HG02885 (cell line): ENCODE measurements around the gene MLC1.
"Not testable (repeated sequence)": the region's sequence is repeated elsewhere in the genome, so short reads cannot be mapped to it uniquely, and the experiment has no call there.

Experiments used
- ATAC-seq: cut with Tn5 transposase; IDR thresholded peaks from one replicate; pipeline ENCODE4 v1.9.1; 2021; ENCODE audit warnings: mild to moderate bottlenecking; ENCODE audit not compliant: unreplicated experiment, poor library complexity

MLC1 gene

GRCh38 chr22:50105208-50106100, 20.2 kb upstream of the MLC1 start:
- no peak for ATAC-seq

GRCh38 chr22:50104141-50104544, 18.9 kb upstream of the MLC1 start:
- no peak for ATAC-seq

DNA sequence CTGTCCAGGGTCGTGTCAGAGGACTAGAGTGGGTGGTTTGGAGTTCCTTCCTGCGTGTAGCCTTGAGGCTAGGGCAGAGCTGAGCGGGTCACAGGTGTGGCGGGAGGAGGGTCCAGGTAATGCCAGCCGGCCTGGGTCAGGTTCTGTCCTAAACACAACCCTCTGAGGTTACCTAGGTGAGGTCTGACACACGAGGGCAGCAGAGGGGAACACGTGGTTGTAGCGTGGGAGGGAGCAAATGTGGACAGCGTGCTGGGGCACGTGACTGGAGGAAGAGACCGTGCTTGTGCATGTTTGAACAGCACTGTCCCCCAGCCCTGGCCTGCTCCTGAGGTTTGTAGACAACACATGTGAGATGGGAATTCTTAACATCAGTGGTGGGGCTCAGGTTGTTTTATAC, 17.7 kb upstream of the MLC1 start:
- ATAC-seq = no peak

DNA sequence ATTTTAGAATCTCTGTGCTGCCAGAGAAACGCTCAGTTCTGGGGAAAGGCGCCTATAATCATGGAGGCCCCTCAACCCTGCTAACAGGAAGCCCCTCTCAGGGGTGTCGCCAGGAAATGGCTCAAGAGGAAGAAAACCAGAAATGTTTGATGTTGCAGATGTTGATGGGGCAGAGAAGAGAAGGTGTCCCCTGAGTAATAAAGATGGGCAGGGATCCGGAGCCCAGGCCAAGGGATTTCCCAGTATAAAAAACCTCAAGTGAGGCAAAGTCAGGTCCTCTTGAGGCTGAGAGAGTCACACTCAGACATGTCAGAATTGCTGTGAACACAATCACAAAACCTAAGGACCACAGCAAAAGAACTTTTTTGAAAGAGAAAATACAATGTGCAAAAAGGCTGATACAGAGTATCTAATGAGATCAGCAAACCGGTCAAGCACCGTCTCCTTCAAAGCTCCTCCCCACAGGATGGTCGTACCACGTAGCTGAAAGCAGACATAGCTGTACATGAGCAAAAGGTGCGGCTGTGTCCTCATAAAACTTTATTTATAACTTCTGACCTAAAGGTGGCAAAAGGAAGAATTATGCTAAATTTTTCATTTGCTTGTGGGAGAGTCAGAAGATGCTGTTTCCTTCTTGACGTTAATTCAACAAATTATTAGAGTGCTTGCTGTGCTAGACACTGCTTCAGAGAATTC, 16.8 kb upstream of the MLC1 start:
- ATAC-seq = no peak

GRCh38 chr22:50098052-50098451, 12.8 kb upstream of the MLC1 start:
- no peak for ATAC-seq

GRCh38 chr22:50092342-50092741, 7.1 kb upstream of the MLC1 start:
- ATAC-seq = no peak

DNA sequence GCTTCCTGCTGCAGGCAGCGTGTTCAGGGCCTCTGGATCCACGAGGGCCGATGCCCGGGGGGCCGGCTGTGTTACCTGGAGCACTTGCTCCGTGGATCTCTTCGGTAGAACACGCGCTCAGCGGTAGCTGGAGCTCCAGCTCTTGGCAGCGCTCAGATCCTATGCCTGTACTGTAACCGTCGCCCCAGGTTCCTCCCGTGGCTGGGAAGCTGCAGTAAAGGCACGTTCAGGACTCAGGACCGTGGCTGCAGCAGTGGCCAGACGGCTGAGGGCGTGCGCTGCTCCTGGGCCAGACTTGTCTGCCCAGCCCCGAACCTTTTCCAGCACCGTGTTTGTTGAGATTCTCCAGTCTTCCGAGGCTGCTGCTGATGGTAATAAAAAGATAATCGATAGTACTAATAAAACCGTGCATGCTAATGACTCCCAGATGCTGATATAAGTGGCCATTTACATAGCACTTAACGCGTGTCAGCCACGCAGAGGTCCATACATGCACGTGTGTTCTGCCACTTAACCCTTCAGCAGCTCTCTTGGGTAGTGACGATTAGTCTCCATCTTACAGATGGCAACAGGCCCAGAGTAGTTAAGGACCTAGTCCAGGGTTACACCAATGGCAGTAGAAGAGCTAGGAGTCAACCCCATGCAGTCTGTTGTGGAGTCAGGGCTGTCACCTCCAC, 6.0 kb upstream of the MLC1 start:
- no peak for ATAC-seq

- no peak for ATAC-seq
These were observed 5.1 kb upstream of the MLC1 start for GRCh38 chr22:50090412-50090714.

DNA sequence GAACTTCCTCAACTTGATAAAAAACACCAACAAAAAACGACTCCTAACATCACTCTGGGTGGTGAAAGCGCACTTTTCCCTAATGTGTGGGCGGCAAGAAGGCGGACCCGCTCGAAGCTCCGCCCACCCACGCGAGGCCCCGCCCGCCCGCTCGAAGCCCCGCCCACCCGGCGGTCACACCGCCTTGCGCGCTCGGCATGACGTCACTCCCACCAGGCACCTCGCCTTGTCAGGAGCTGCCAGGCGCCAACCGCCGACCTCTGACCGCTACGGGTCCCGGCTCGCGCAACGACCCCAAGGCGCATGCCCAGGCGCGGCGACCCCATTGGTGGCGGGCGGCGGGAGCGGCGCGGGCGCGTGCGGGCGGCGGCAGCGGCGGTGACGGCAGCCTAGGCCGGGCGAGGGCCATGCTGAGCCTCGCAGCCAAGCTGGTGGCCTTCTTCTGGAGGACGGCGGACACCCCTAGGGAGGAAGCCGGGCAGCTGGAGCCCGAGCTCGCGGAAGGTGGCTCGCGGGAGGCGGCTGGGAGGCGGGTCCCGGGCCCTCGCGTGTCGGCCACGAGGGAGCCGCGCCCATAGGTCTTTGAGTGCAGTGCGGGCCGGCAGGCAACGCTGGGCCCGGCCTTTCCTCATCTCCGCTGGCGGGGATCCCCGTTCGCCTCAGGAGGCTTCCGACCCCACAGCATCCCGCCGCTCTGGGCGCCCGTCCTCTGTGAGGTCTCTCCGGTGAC, 4.6 kb upstream of the MLC1 start, which contains the start of gene MOV10L1:
Gene MOV10L1, plus strand, starts transcription at position 325 of the 730 bp plus-strand sequence. Its CDS starts 83 bp downstream, at position 408.
- ATAC-seq = no peak

GRCh38 chr22:50089231-50089630, 4.0 kb upstream of the MLC1 start:
- no peak for ATAC-seq

GRCh38 chr22:50088096-50088495, 2.9 kb upstream of the MLC1 start:
- ATAC-seq = no peak

GRCh38 chr22:50087646-50088045, 2.4 kb upstream of the MLC1 start:
- no peak for ATAC-seq

DNA sequence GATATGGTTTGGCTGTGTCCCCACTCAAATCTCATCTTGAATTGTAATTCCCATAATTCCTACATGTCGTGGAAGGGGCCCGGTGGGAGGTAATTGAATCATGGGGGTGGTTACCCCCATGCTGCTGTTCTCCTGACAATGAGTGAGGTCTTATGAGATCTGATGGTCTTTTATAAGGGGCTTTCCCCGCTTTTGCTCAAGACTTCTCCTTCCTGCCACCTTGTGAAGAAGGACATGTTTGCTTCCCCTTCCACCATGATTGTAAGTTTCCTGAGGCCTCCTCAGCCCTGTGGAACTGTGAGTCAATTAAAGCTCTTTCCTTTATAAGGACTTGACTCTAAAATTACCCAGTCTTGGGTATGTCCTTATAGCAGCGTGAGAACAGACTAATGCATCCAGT, 1.7 kb upstream of the MLC1 start:
- not testable (repeated sequence) for ATAC-seq

- no peak for ATAC-seq
These were observed 1.3 kb upstream of the MLC1 start for GRCh38 chr22:50086526-50086925.

DNA sequence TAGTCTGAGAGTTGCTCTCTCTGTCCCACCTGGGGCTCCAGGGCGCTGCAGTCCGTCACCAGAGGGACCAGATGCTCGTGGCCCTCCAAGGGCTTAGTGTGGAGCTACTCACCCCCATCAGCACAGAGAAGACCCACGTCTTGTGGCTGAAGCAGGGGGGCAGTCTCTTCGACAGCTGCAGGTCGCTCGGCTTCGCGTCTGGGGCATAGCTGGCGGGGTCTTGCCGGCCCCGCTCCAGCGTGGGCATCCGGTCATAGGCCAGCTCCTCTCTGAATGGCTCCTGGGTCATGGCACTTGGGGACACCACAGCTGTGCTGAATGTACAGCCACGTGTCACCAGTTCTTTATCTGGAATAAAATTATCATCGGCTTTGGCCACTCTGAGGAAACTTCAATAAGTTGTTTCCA, 608 bp downstream of the MLC1 start:
- no peak for ATAC-seq

DNA sequence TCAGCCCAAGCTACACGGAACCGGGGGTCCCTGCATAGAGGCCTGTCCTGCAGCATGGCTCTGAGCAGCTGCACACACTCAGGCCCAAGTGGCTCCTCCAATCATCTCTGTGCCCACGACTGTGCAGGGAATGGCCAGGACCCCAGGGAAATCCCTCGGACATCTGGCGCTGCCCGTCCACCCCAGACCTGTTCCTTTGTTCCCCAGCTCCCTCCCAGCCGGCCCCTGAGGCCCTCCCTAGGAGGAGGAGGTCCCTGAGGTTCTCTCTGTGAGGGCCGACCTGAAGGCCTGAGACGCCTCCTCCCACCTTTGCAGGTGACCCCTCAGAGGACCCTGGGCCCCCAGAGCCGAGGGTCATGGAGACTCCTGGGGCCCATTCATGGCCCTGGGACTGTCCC, 1.1 kb downstream of the MLC1 start:
- no peak for ATAC-seq

DNA sequence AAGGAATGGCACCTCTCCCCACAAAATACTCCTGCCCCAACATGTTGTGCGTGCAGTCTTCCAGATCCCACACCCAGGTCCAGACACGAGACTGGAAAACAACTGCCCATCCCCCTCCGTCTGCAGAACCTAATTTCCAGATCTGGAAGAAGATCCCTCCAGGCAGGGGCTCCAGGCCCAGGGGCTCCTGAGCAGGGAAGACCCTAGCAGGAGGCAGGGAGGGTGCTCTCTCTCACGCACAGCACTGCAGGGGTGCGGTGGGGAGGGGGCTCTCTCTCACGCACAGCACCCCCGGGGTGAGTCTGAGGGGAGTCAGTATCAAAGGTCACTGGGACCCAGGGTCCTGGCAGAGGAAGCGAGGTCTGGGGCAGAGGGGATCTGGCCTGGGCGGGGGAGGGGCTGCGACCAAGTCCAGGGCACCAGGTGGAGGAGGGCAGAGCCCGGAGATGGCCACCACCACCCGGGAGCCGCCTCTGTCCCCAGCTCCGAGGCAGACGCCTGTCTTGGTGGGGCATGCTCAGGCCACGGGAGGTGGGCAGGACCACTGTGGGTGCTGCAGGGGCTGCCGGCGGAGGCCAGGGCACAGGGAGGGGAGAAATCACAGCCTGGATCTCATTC, 1.7 kb downstream of the MLC1 start:
- no peak for ATAC-seq

DNA sequence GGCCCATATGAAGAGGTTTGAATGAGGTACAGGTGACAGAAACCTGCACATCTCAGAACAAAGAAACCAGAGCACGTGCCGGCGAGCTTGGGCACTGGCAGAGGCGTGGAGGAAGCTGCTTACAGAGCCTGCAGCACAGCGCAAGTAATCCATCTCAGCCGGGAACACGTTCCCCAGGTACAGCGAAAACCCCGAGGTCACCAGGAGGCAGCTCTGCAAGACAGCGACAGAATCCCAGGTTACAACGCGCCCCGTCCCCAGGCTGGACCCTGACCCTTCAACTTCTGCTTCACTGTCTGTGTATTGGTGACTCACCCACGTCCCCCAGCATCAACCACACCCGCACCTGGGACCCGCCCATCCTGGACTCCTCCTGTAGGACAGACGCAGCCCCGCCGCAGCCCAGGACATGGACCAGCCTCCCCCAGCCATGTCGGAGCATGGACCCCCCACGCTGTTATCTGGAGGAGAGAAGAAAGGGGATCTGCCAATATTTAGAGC, 2.2 kb downstream of the MLC1 start:
- ATAC-seq = no peak

DNA sequence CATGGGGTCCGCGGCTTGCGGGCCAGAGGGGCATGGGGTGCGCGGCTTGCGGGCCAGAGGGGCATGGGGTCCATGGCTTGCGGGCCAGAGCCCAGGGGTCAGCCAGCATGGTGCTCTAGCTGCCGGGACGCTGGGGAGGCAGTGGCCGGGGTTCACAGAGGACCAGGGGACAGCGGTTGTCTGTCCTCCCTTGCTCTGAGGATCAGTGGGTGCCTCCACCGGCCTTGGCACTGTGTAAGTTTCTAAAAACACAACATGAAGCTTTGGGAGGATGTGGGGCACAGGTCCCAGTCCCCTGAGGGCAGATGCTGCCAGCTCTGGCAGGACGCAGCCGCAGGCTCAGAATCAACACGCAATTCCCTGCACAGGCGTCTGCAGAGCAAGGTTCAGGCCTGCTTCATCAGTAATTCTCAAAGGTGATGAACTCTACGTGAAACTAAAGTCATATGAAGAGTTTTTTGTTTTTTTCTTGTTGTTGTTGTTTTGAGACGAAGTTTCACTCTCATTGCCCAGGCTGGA, 3.0 kb downstream of the MLC1 start:
- ATAC-seq = no peak
